ENCODE data around the gene NHERF2. TPM values are rescaled to one million over a fixed set of nuclear protein-coding genes. Genes with fewer than 3 reads are reported as not detected.
A peak's percentile ranks its signal among the peaks of the same experiment; 100 is the strongest.

The NHERF2 gene
- total RNA-seq, 4 donors from 2014 or later: 45.3 to 130 (median 88.3) TPM

DNA sequence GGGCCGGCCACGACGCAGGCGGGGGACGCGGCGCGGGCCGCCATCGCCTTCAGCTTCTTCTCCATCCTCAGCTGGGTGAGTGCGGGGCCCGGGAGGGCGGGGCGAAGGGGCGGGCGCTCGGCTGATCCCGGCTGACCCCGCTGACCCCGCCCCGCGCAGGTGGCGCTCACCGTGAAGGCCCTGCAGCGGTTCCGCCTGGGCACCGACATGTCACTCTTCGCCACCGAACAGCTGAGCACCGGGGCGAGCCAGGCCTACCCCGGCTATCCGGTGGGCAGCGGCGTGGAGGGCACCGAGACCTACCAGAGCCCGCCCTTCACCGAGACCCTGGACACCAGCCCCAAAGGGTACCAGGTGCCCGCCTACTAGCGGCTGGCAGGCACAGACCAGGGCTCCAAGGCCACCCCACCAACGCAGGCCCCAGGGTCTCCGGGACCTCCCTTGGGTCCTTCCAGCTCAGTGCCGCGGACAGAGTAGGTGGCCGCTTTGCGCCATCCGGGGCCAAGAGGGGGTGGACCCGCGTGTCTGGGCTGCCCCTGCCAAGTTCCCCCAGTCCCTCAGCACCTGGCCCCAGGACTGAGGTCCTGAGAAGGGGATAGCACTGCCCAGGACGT is 33.9 kb upstream of the NHERF2 start:
- Histone ChIP-seq H3K9me3 (no peaks in the 10 kb centered on the region), H3K27me3 (peaks cover 3 to 48% (median 32%) of the 10 kb centered on the region in 4 donors), H3K27ac (replicated peaks in 1 of 4) (peak overlapping the region in 1 of 4 donors; percentile 27), H3K4me1 (peaks cover 26 to 51% (median 40%) of the 10 kb centered on the region in 4 donors), H3K36me3 (peaks cover 1 to 18% (median 10%) of the 10 kb centered on the region in 4 donors), H3K4me3 (peak overlapping the region; percentile 45 to 61 (median 48))
- DNase-seq (ENCODE audit: extremely low spot score): no peak
- TF ChIP-seq POLR2AphosphoS5 (IDR thresholded peaks at IDR 0.05): no peak
- TF ChIP-seq EP300 (IDR thresholded peaks at IDR 0.05): no peak
- TF ChIP-seq, protein P1, sequence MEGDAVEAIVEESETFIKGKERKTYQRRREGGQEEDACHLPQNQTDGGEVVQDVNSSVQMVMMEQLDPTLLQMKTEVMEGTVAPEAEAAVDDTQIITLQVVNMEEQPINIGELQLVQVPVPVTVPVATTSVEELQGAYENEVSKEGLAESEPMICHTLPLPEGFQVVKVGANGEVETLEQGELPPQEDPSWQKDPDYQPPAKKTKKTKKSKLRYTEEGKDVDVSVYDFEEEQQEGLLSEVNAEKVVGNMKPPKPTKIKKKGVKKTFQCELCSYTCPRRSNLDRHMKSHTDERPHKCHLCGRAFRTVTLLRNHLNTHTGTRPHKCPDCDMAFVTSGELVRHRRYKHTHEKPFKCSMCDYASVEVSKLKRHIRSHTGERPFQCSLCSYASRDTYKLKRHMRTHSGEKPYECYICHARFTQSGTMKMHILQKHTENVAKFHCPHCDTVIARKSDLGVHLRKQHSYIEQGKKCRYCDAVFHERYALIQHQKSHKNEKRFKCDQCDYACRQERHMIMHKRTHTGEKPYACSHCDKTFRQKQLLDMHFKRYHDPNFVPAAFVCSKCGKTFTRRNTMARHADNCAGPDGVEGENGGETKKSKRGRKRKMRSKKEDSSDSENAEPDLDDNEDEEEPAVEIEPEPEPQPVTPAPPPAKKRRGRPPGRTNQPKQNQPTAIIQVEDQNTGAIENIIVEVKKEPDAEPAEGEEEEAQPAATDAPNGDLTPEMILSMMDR (IDR thresholded peaks at IDR 0.05): no peak
- no peak for TF ChIP-seq POLR2A (IDR thresholded peaks at IDR 0.05; ENCODE audit: low read depth)
- intact Hi-C loops (cut with DNase I): no loop called here
- WGBS: no CpG with 5 or more reads among the region's 50 CpGs

DNA sequence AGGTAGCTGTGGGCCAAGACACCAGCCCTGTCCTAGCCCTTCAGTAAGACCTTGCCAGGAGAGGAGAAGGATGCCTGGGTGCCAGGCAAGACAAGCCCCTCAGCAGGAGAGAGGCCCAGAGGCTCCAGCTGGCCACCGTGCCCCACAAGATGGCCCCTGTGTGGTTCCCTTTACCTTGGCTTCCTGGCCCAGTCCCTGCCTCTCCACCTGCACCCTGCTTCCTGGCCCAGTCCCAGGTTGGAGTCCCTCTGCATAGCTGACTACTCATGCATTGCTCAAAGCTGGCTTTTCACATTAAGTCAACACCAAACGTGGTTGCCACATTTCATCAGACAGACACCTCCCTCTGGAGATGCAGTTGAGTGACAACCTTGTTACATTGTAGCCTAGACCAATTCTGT is 33.0 kb upstream of the NHERF2 start:
- 75% methylated on average over 2 of the region's 2 CpGs for WGBS
- no peak for DNase-seq (ENCODE audit: extremely low spot score)
- Histone ChIP-seq H3K36me3 (peaks cover 10 to 27% (median 19%) of the 10 kb centered on the region in 4 donors), H3K27ac (replicated peaks in 1 of 4) (no peak overlapping the region), H3K4me1 (peaks cover 26 to 57% (median 43%) of the 10 kb centered on the region in 4 donors), H3K27me3 (peaks cover 3 to 44% (median 28%) of the 10 kb centered on the region in 4 donors), H3K9me3 (no peaks in the 10 kb centered on the region), H3K4me3 (no peak overlapping the region)
- TF ChIP-seq POLR2A (IDR thresholded peaks at IDR 0.05; ENCODE audit: low read depth) (no peak), POLR2AphosphoS5 (IDR thresholded peaks at IDR 0.05) (no peak)
- intact Hi-C loops (cut with DNase I): no loop called here

DNA sequence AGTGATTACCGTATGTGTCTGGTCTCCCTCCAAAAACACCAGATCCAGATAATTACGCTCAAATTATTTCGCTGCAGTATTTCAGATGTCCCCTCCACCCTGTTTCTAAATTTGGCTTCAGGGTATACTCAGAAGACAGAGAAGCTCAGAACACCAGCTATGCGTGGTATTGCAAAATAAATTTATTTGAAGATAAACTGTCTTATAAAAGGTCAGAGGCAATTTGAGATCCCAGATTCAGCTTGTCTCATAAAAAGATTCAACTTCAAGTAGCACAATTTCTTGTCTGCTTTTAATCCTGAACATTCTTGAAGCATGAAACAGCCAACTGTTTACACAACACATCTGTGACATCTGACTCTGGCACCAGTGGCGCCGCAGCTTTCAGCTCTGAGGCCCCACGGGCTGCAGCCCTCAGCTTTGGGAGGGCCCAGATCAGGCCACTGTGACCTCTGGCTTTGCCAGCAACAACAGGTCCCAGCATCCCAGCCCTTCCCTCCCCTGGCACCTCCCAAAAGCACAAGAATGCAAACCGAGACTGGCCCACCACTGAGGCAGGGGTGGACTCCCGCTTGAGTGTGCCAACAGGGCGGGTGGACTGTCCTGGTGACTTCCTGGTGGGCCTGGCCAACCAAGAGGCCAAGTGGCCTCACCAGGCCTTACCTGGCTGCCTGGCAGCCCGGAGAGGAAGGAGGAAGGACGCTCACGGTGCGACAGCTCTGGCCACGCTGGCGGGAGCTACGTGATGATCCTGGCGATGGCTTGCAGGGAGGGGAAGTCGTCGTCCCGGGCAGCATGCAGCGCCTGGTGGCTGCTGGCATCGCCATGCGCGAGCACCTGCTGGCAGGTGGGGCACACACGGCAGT is 29.0 kb upstream of the NHERF2 start:
- Histone ChIP-seq H3K36me3 (peaks cover 50 to 67% (median 59%) of the 10 kb centered on the region in 4 donors), H3K9me3 (no peaks in the 10 kb centered on the region)

DNA sequence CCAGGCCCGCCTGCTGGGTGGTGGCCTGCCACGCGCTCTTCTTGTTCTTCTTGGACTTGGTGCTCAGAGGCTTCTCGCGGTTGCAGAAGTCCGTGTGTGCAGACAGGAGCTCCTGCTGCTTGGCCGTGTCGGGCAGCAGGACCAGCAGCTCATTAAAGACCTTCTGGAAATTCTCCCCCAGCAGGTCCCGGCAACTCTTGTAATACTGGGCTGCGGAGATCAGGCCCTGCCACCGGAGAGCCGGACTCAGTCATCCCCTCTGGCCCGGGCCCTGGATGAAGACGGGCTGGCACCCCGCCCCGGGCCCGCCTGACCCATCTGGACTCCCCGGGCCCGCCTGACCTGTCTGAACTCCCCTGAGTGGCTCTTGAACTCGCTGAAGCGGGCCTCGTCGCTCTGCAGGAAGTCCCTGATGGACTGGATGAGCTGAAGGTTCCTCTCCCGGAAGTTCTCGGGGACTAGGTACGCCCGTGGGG is 28.3 kb upstream of the NHERF2 start:
- no peak overlapping the region for H3K4me3 ChIP-seq
- WGBS: 83% methylated on average over 17 of the region's 27 CpGs
- H3K27me3 ChIP-seq: no peaks in the 10 kb centered on the region
- H3K36me3 ChIP-seq: peaks cover 57 to 74% (median 65%) of the 10 kb centered on the region in 4 donors
- H3K4me1 ChIP-seq: peaks cover under 1 to 22% (median 6%) of the 10 kb centered on the region in 4 donors
- peak overlapping the region in 2 of 4 donors; percentile 48 to 63 for H3K27ac ChIP-seq (replicated peaks in 1 of 4)
- intact Hi-C loops (cut with DNase I): no loop called here
- no peaks in the 10 kb centered on the region for H3K9me3 ChIP-seq
- DNase-seq (ENCODE audit: extremely low spot score): no peak
- TF ChIP-seq EP300 (IDR thresholded peaks at IDR 0.05) (no peak), POLR2A (IDR thresholded peaks at IDR 0.05; ENCODE audit: low read depth) (no peak), POLR2AphosphoS5 (IDR thresholded peaks at IDR 0.05) (no peak)
- TF ChIP-seq, protein P1 (IDR thresholded peaks at IDR 0.05): no peak

More for the DNA sequence above, 29.0 kb upstream of the NHERF2 start:
- H3K27me3 ChIP-seq: peaks cover 0 to 4% (median 0%) of the 10 kb centered on the region in 4 donors
- peaks cover 0 to 22% (median 7%) of the 10 kb centered on the region in 4 donors for H3K4me1 ChIP-seq
- no peak overlapping the region for H3K4me3 ChIP-seq
- TF ChIP-seq EP300 (IDR thresholded peaks at IDR 0.05): no peak
- TF ChIP-seq, protein P1 (IDR thresholded peaks at IDR 0.05): no peak
- no peak for TF ChIP-seq POLR2AphosphoS5 (IDR thresholded peaks at IDR 0.05)
- no peak for TF ChIP-seq POLR2A (IDR thresholded peaks at IDR 0.05; ENCODE audit: low read depth)
- intact Hi-C loops (cut with DNase I): no loop called here
- no peak for DNase-seq (ENCODE audit: extremely low spot score)
- peak overlapping the region in 2 of 4 donors; percentile 52 to 63 for H3K27ac ChIP-seq (replicated peaks in 1 of 4)
- WGBS: 82% methylated on average over 19 of the region's 26 CpGs

Measured in esophagus muscularis mucosa (tissue), 4 donors.